H7 (cell line): Measurements from ENCODE around the gene STAC3. TPM values are rescaled to one million over a fixed set of nuclear protein-coding genes. Genes with fewer than 3 reads are reported as not detected.

Experiments used
- DNase-seq: peaks from one replicate; pipeline ENCODE4 v3.0.0; 2012
- H3K27me3 ChIP-seq: 2 replicates; pipeline ENCODE4 v1.6.0; 2011; ENCODE audit warnings: mild to moderate bottlenecking, low read length; ENCODE audit not compliant: control insufficient read depth, insufficient read depth
- H3K36me3 ChIP-seq: replicated peaks from 2 replicates; pipeline ENCODE4 v1.5.1; 2011; ENCODE audit warnings: low read length; ENCODE audit not compliant: control insufficient read depth, insufficient read depth
- H3K4me3 ChIP-seq: 2 replicates; pipeline ENCODE4 v1.5.1; 2011; ENCODE audit warnings: low read depth, mild to moderate bottlenecking, control low read depth, low read length, moderate library complexity; ENCODE audit not compliant: insufficient read depth
- total RNA-seq: library from RNA; depleted of rRNA; stranded (reverse); fragments of >200 nt; shearing (Covaris generic); gene quantifications from 2 replicates; pipeline ENCODE4 v1.2.3, GENCODE V29; 2014

Gene STAC3
- total RNA-seq, 1 experiment from 2014 or later: 0.90 TPM

DNA sequence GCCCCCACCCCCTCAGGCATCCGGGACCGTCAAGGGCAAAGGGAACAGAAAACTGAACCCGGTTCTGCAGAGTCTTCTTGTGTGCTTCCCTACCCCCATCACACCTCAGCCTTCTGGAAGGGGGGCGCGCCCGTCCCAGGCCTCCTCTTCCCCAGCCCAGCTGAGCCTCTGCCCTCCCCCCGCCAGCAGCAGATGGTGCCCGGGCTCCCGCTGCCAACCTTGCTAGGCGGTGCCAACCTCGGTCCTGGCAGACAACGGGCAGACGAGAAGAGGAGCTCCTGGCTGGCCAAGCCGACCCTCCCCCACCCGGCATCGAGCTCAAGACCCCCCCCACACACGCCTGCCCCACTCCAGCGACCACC is 8.7 kb downstream of the STAC3 start:
- no peaks in the 10 kb centered on the region for H3K36me3 ChIP-seq
- H3K4me3 ChIP-seq: peak overlapping the region; percentile 54
- H3K27me3 ChIP-seq: peaks cover 60% of the 10 kb centered on the region

DNA sequence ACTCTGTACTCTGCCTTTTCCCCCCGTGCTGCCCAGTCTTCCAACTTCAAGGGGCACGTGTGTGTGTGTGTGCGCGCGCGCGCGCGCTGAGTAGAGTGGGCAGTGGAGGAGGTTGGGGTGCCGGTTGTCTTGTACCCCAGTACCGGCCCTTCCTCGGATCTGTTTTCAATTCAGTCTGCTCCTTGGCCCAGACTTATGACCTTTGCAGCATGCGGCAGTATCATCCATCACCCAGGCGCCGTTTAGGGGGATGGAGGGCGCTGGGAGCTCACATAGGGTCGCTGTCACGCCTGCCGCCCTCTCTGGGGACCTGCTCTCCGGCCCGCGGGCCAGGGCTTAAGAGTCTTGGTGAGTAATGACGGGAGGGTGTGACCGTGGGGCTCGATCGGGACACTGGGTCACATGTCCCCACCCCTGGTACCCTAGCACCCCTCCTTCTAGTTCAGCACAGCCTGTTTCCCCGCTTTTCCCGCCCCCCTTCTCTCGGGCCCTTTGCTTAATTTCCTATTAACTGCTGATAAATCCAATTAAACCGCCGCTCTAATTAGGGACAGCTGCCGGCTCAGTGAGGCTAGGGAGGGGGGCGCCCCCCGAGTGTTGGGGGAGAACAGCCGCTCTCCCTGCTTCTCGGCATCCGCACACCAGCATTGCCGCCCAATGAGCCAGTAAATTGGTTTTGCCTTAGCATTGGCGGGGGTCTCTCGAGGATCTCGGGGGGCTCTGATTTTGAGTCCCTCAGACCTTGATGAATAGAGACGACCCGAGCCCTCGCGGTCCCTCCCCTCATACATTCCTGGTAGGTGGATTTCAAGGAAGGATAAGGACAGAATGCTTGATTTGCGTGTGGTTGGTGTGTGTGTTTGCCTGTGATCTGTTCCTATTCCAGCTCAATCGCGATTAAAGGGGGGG is 9.3 kb downstream of the STAC3 start:
- Histone ChIP-seq H3K36me3 (no peaks in the 10 kb centered on the region), H3K4me3 (no peak overlapping the region; the same call in 1 of the 2 replicates), H3K27me3 (peaks cover 67% of the 10 kb centered on the region)
- DNase-seq: peak; percentile 70

More for the DNA sequence above, 8.7 kb downstream of the STAC3 start:
- DNase-seq: no peak

- H3K4me3 ChIP-seq: no peak overlapping the region; the same call in 1 of the 2 replicates
- H3K27me3 ChIP-seq: peaks cover 74% of the 10 kb centered on the region
- peak; percentile 86 for DNase-seq
- H3K36me3 ChIP-seq: no peaks in the 10 kb centered on the region
Observed at GRCh38 chr12:57240926-57241401, 10.0 kb downstream of the STAC3 start.

GRCh38 chr12:57240066-57240921 is 10.7 kb downstream of the STAC3 start:
- peak; percentile 85 for DNase-seq
- Histone ChIP-seq H3K36me3 (no peaks in the 10 kb centered on the region), H3K4me3 (peak overlapping the region; percentile 54), H3K27me3 (peaks cover 81% of the 10 kb centered on the region)

- H3K27me3 ChIP-seq: peaks cover 85% of the 10 kb centered on the region
- DNase-seq: no peak
- peak overlapping the region; percentile 54 for H3K4me3 ChIP-seq
Observed at GRCh38 chr12:57239587-57240065, 11.4 kb downstream of the STAC3 start.

GRCh38 chr12:57238854-57239554 is 12.0 kb downstream of the STAC3 start:
- H3K4me3 ChIP-seq: peak overlapping the region; percentile 54
- peaks cover 1% of the 10 kb centered on the region; the same call in 1 of the 2 replicates for H3K36me3 ChIP-seq
- peak; percentile 99 for DNase-seq
- H3K27me3 ChIP-seq: peaks cover 80% of the 10 kb centered on the region

More at GRCh38 chr12:57239587-57240065, 11.4 kb downstream of the STAC3 start:
- no peaks in the 10 kb centered on the region for H3K36me3 ChIP-seq

GRCh38 chr12:57237932-57238853 is 12.8 kb downstream of the STAC3 start:
- peaks cover 9% of the 10 kb centered on the region for H3K36me3 ChIP-seq
- H3K4me3 ChIP-seq: peak overlapping the region; percentile 46
- peaks cover 79% of the 10 kb centered on the region for H3K27me3 ChIP-seq
- peak; percentile 88 for DNase-seq

GRCh38 chr12:57237596-57237931 is 13.4 kb downstream of the STAC3 start:
- Histone ChIP-seq H3K27me3 (peaks cover 76% of the 10 kb centered on the region), H3K4me3 (no peak overlapping the region)
- no peak for DNase-seq

GRCh38 chr12:57236925-57237595 is 13.9 kb downstream of the STAC3 start:
- no peak overlapping the region for H3K4me3 ChIP-seq
- H3K27me3 ChIP-seq: peaks cover 71% of the 10 kb centered on the region
- peaks cover 20% of the 10 kb centered on the region for H3K36me3 ChIP-seq
- DNase-seq: peak; percentile 62

More at GRCh38 chr12:57237596-57237931, 13.4 kb downstream of the STAC3 start:
- H3K36me3 ChIP-seq: peaks cover 16% of the 10 kb centered on the region

GRCh38 chr12:57236201-57236924 is 14.6 kb downstream of the STAC3 start:
- peak; percentile 85 for DNase-seq
- Histone ChIP-seq H3K36me3 (peaks cover 27% of the 10 kb centered on the region), H3K27me3 (peaks cover 64% of the 10 kb centered on the region), H3K4me3 (no peak overlapping the region)

DNA sequence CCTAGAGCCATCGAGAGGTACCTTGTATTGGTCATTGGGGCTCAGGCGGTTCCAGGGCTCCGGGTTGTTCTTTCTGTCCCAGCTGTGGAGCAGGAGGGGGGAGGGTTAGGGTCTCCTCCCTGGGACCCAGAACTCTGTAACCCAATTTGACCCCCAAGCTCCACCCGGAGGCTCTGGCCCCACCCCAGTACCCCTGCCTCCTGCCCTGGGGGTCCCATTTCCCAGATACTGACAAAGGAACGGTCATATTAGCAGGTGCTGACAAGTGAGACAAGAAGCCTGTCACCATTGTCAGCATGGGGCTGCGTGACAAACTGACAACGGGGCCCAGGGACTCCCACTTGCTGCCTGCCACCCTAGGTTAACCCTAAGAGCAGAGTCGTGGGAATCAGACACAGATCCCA is 15.3 kb downstream of the STAC3 start:
- no peak overlapping the region for H3K4me3 ChIP-seq

GRCh38 chr12:57235017-57235727 is 15.8 kb downstream of the STAC3 start:
- no peak overlapping the region for H3K4me3 ChIP-seq
- peaks cover 34% of the 10 kb centered on the region for H3K36me3 ChIP-seq
- peaks cover 52% of the 10 kb centered on the region for H3K27me3 ChIP-seq
- peak; percentile 81 for DNase-seq

More for the DNA sequence above, 15.3 kb downstream of the STAC3 start:
- Histone ChIP-seq H3K27me3 (peaks cover 57% of the 10 kb centered on the region), H3K36me3 (peaks cover 33% of the 10 kb centered on the region)
- DNase-seq: peak; percentile 52
